OCI-LY3 (cell line): ENCODE results near the gene ZNF791.

ENCODE experiments used
- H2AFZ ChIP-seq: fragments of 200-600, 300-600 bp; shearing (Covaris generic); 2 replicates; pipeline ENCODE4 v1.6.0; 2014; ENCODE audit warnings: antibody characterized with exemption, low read depth, low read length
- H3K27ac ChIP-seq: fragments of 200-600, 300-600 bp; sonication (generic); 2 replicates; pipeline ENCODE4 v1.5.1; 2014; ENCODE audit warnings: mild to moderate bottlenecking, low read length, moderate library complexity, mixed read lengths
- H3K27me3 ChIP-seq: fragments of 200-600, 300-600 bp; sonication (generic); 2 replicates; pipeline ENCODE4 v1.6.1; 2014; ENCODE audit warnings: low read depth, low read length, mixed read lengths
- H3K36me3 ChIP-seq: fragments of 200-600, 300-600 bp; sonication (generic); replicated peaks from 2 replicates; pipeline ENCODE3; 2014; ENCODE audit warnings: low read depth, low read length, mixed read lengths
- H3K4me1 ChIP-seq: fragments of 300-600, 200-600 bp; sonication (generic); 2 replicates; pipeline ENCODE4 v1.6.1; 2014; ENCODE audit warnings: low read length, mixed read lengths
- H3K4me2 ChIP-seq: fragments of 200-600, 300-600 bp; sonication (generic); 2 replicates; pipeline ENCODE4 v1.6.1; 2014; ENCODE audit warnings: low read length, mixed read lengths
- H3K4me3 ChIP-seq: fragments of 300-600, 200-600 bp; sonication (generic); 2 replicates; pipeline ENCODE4 v1.5.1; 2014; ENCODE audit warnings: antibody characterized with exemption, mild to moderate bottlenecking, low read length, moderate library complexity
- H3K79me2 ChIP-seq: fragments of 300-600, 200-600 bp; shearing (Covaris generic); 2 replicates; pipeline ENCODE4 v1.6.1; 2014; ENCODE audit warnings: mild to moderate bottlenecking, low read length, mixed read lengths
- H3K9ac ChIP-seq: fragments of 300-600, 200-600 bp; shearing (Covaris generic); 2 replicates; pipeline ENCODE4 v1.6.0; 2014; ENCODE audit warnings: mild to moderate bottlenecking, low read length, moderate library complexity
- H3K9me3 ChIP-seq: fragments of 200-600, 300-600 bp; shearing (Covaris generic); 2 replicates; pipeline ENCODE4 v1.6.1; 2014; ENCODE audit warnings: low read length, mixed read lengths; ENCODE audit not compliant: insufficient read depth
- H4K20me1 ChIP-seq: fragments of 200-600, 300-600 bp; sonication (generic); 2 replicates; pipeline ENCODE4 v1.6.1; 2016; ENCODE audit warnings: low read length, mixed read lengths; ENCODE audit not compliant: insufficient read depth
- CTCF ChIP-seq: fragments of 200-600, 300-600 bp; sonication (generic); IDR thresholded peaks from 2 replicates; pipeline ENCODE4 v1.5.1; 2014; ENCODE audit warnings: antibody characterized with exemption, low read length, low read depth
- EZH2phosphoT487 ChIP-seq: fragments of 200-600 bp; shearing (Covaris generic); IDR thresholded peaks from 2 replicates; pipeline ENCODE4 v1.6.1; 2018; ENCODE audit warnings: antibody characterized with exemption, mixed run types, low read depth

Gene ZNF791

DNA sequence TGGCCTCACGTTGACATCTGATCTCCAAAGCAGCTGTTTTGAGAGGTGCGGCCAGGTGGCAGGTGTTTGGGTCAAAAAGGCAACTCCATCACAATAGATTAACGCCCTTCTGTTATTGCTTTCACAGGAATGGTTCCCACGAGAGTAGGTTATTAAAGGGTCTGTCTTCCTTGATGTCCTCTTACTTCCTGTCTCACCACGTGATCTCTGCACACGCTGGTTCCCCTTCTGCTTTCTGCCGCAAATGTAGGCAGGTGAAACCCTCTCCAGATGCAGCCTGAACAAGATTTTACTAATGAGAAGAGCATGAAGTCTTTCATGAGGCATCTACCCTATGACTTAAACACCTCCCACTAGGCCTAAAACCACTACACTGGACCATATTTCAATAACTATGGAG lies 36.7 kb upstream of the ZNF791 start:
- Histone ChIP-seq H4K20me1 (no peaks in the 10 kb centered on the region), H2AFZ (no peak overlapping the region; the same call in 1 of the 2 replicates), H3K27ac (peak overlapping the region; percentile 82), H3K79me2 (no peaks in the 10 kb centered on the region), H3K36me3 (peaks cover 22% of the 10 kb centered on the region), H3K9ac (peak overlapping the region; percentile 23; the same call in 1 of the 2 replicates), H3K4me3 (peak overlapping the region; percentile 38), H3K4me2 (peak overlapping the region; percentile 68), H3K27me3 (no peaks in the 10 kb centered on the region), H3K9me3 (no peaks in the 10 kb centered on the region), H3K4me1 (peaks cover 13% of the 10 kb centered on the region)
- TF ChIP-seq EZH2phosphoT487 (no peak), CTCF (no peak)

- H3K4me3 ChIP-seq: no peak overlapping the region
- H3K79me2 ChIP-seq: no peaks in the 10 kb centered on the region
- no peak overlapping the region for H2AFZ ChIP-seq
- no peaks in the 10 kb centered on the region for H3K27me3 ChIP-seq
- H3K4me1 ChIP-seq: peaks cover 26% of the 10 kb centered on the region
- TF ChIP-seq CTCF (no peak), EZH2phosphoT487 (no peak)
- H3K4me2 ChIP-seq: no peak overlapping the region
- peaks cover 17% of the 10 kb centered on the region; the same call in 1 of the 2 replicates for H3K9me3 ChIP-seq
- H4K20me1 ChIP-seq: no peaks in the 10 kb centered on the region
- H3K27ac ChIP-seq: no peak overlapping the region
- H3K36me3 ChIP-seq: peaks cover 54% of the 10 kb centered on the region
- H3K9ac ChIP-seq: no peak overlapping the region
Observed at GRCh38 chr19:12578641-12579040, 32.1 kb upstream of the ZNF791 start.

GRCh38 chr19:12580180-12580694 lies 30.5 kb upstream of the ZNF791 start:
- Histone ChIP-seq H3K27ac (no peak overlapping the region), H3K4me3 (no peak overlapping the region), H4K20me1 (no peaks in the 10 kb centered on the region), H3K4me2 (no peak overlapping the region), H3K9ac (no peak overlapping the region), H3K79me2 (no peaks in the 10 kb centered on the region), H3K27me3 (no peaks in the 10 kb centered on the region), H3K4me1 (peaks cover 14% of the 10 kb centered on the region), H3K36me3 (peaks cover 54% of the 10 kb centered on the region), H3K9me3 (peaks cover 17% of the 10 kb centered on the region; the same call in 1 of the 2 replicates), H2AFZ (no peak overlapping the region)
- TF ChIP-seq CTCF (no peak), EZH2phosphoT487 (no peak)

DNA sequence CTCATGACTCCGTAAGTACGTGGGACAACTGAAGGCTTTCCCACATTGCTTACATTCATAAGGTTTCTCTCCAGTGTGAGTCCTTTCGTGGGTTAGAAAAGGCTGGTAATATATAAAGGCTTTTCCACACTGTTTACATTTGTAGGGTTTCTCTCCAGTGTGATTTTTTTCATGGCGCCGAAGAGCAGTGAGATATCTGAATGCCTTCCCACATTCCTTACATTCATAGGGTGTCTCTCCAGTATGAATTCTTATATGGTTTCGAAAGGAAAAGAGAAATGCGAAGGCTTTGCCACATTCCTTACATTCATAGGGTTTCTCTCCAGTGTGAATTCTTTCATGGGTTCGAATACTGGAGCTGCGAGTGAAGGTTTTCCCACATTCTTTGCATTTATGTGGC lies 29.6 kb upstream of the ZNF791 start:
- H3K9me3 ChIP-seq: peaks cover 17% of the 10 kb centered on the region; the same call in 1 of the 2 replicates
- H3K27ac ChIP-seq: no peak overlapping the region
- no peaks in the 10 kb centered on the region for H3K27me3 ChIP-seq
- H3K4me1 ChIP-seq: peaks cover 14% of the 10 kb centered on the region
- no peaks in the 10 kb centered on the region for H3K79me2 ChIP-seq
- no peak overlapping the region for H3K4me2 ChIP-seq
- H4K20me1 ChIP-seq: no peaks in the 10 kb centered on the region
- no peak overlapping the region for H3K4me3 ChIP-seq
- no peak overlapping the region for H2AFZ ChIP-seq
- TF ChIP-seq EZH2phosphoT487: no peak
- no peak for TF ChIP-seq CTCF
- peaks cover 48% of the 10 kb centered on the region for H3K36me3 ChIP-seq
- no peak overlapping the region for H3K9ac ChIP-seq
